ENCODE measurements around the gene PRKAR1B. TPM values are rescaled to one million over a fixed set of nuclear protein-coding genes. Genes with fewer than 3 reads are reported as not detected.

PRKAR1B gene
- total RNA-seq, 1 experiment from 2014 or later, result 43.3 TPM

DNA sequence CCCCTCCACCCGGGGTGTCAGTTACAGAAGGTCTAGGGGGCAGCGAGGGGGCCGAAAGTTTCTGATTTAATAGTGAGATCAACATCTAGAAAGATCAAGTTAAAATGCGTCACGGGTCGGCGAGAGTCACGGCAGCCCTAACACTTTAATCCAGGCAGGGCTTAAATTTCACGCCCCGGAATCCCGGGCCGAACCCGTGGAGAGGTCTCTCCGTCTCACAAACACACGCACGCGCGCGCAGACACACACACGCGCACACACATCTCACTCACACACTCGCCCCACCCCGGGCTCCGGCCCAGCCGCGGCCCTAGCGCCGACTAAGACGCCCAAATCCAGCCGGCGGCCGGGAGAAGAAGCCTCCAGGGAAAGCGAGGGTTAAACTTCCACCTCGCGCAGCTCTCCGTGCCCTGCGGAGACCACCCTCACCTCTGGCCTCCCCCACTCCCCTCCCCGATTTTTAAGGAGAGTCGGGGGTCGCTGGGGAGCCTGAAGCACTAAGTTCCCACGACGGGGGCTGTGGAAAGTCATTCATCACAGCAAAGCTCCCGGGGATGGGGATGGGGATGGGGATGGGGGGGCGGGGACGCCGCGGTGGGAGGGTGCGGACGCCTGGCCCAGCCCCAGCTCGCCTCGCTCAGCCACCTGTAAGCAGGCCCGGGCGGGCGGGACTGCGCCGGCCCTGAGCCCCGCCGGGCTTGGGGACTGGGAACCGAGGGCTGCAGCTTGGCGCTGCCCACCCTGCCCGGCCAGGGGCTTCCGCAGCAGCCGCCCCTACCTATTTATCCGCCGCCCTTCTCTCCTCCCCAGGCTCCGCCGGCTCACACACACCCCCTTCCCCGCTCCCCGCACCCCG is 209.1 kb downstream of the PRKAR1B start:
- H3K4me1 Mint-ChIP-seq, result peaks cover 33 to 39% of the 10 kb centered on the region in 2 experiments
- Histone ChIP-seq H3K9ac (ENCODE audit: extremely low read depth, insufficient read length, low read length) (no peak overlapping the region), H3K27ac (ENCODE audit: insufficient read length, low read depth, low read length) (no peak overlapping the region)

More for the DNA sequence above, 209.1 kb downstream of the PRKAR1B start:
- peaks cover 0 to 6% (median 0%) of the 10 kb centered on the region in 3 experiments; a peak in 4 of 7 replicates for H3K36me3 Mint-ChIP-seq (ENCODE audit: insufficient read depth in 1 of 3, low read depth in 3 of 3)
- no peak overlapping the region for H2AFZ ChIP-seq (ENCODE audit: low read length)
- H4K5ac ChIP-seq (ENCODE audit: insufficient read length, low read depth, low read length), result no peak overlapping the region
- H3K4ac ChIP-seq (ENCODE audit: low read depth, low read length), result no peak overlapping the region
- H3K23ac ChIP-seq (ENCODE audit: insufficient read length, low read depth, low read length), result no peak overlapping the region
- H4K20me1 ChIP-seq (ENCODE audit: control insufficient read depth, insufficient read depth, insufficient read length), result no peaks in the 10 kb centered on the region
- no peak overlapping the region for H2AK5ac ChIP-seq (ENCODE audit: insufficient read length, low read length)
- H2BK5ac ChIP-seq (ENCODE audit: insufficient read length, low read length), result no peak overlapping the region
- no peaks in the 10 kb centered on the region; a peak in 1 of 5 replicates for H3K9me3 Mint-ChIP-seq
- no peak for DNase-seq
- H3K4me3 Mint-ChIP-seq, result peak overlapping the region; percentile 75 to 96
- peaks cover 5% of the 10 kb centered on the region for H3K79me1 ChIP-seq (ENCODE audit: insufficient read depth, low read depth, low read length, poor library complexity, severe bottlenecking)
- no peak overlapping the region for H4K91ac ChIP-seq (ENCODE audit: insufficient read length, low read depth, low read length)
- no peak overlapping the region for H3T11ph ChIP-seq (ENCODE audit: low read length)
- H2BK15ac ChIP-seq (ENCODE audit: low read depth, low read length), result no peak overlapping the region
- H3K18ac ChIP-seq (ENCODE audit: insufficient read length, low read depth, low read length), result no peak overlapping the region
- peaks cover 53% of the 10 kb centered on the region for H3K27me3 Mint-ChIP-seq (ENCODE audit: low read depth)
- peaks cover 24% of the 10 kb centered on the region; the same call in 1 of the 2 replicates for H3K27me3 ChIP-seq (ENCODE audit: insufficient read depth, low read length)
- no CpG with 5 or more reads among the region's 70 CpGs for WGBS (ENCODE audit: extremely low coverage, insufficient read length, low lambda C conversion rate)
- no peak overlapping the region for H2BK12ac ChIP-seq (ENCODE audit: insufficient read length, low read depth, low read length)
- no peak overlapping the region for H4K8ac ChIP-seq (replicated peaks; ENCODE audit: insufficient read length, low read depth, low read length)
- H3K4me1 ChIP-seq (ENCODE audit: insufficient read depth, low read length), result peaks cover 8% of the 10 kb centered on the region; the same call in 1 of the 2 replicates
- H3K56ac ChIP-seq (ENCODE audit: insufficient read length, low read depth, low read length), result no peak overlapping the region
- no peak overlapping the region for H2BK20ac ChIP-seq (ENCODE audit: low read depth, low read length, poor library complexity, severe bottlenecking)
- peak overlapping the region; percentile 48 for H3K4me2 ChIP-seq (ENCODE audit: insufficient read depth, insufficient read length, low read length)
- H3K9me3 ChIP-seq (ENCODE audit: control insufficient read depth, low read depth, low read length), result no peaks in the 10 kb centered on the region
- peaks cover 6% of the 10 kb centered on the region; the same call in 1 of the 2 replicates for H3K79me2 ChIP-seq (ENCODE audit: insufficient read depth, low read length)
- H3K27ac Mint-ChIP-seq, result peak overlapping the region in 1 of 3 experiments; percentile 94; a peak in 1 of 7 replicates
- TF ChIP-seq, protein P1, sequence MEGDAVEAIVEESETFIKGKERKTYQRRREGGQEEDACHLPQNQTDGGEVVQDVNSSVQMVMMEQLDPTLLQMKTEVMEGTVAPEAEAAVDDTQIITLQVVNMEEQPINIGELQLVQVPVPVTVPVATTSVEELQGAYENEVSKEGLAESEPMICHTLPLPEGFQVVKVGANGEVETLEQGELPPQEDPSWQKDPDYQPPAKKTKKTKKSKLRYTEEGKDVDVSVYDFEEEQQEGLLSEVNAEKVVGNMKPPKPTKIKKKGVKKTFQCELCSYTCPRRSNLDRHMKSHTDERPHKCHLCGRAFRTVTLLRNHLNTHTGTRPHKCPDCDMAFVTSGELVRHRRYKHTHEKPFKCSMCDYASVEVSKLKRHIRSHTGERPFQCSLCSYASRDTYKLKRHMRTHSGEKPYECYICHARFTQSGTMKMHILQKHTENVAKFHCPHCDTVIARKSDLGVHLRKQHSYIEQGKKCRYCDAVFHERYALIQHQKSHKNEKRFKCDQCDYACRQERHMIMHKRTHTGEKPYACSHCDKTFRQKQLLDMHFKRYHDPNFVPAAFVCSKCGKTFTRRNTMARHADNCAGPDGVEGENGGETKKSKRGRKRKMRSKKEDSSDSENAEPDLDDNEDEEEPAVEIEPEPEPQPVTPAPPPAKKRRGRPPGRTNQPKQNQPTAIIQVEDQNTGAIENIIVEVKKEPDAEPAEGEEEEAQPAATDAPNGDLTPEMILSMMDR (conservative IDR thresholded peaks at IDR 0.05), result no peak
- peaks cover 36% of the 10 kb centered on the region for H3K23me2 ChIP-seq (ENCODE audit: insufficient read length, low read depth, low read length, poor library complexity, severe bottlenecking)
- no peak overlapping the region for H2BK120ac ChIP-seq (ENCODE audit: low read depth, low read length, poor library complexity, severe bottlenecking)
- H3K14ac ChIP-seq (ENCODE audit: insufficient read depth, low read length), result no peak overlapping the region
